PC-3 (cell line): Measurements from ENCODE around the gene DHDDS.

Experiments used
- EZH2phosphoT487 ChIP-seq: fragments of 300-600 bp; sonication (generic); IDR thresholded peaks from 2 replicates; pipeline ENCODE4 v1.6.1; 2018; ENCODE audit warnings: mild to moderate bottlenecking, antibody characterized with exemption, low read length, borderline replicate concordance
- TF ChIP-seq, protein P1 (sequence below): fragments of 300-600 bp; sonication (generic); conservative IDR thresholded peaks from 2 replicates; pipeline ENCODE4 v1.5.1; 2017; ENCODE audit warnings: antibody characterized with exemption, low read depth, mild to moderate bottlenecking, low read length

DNA sequence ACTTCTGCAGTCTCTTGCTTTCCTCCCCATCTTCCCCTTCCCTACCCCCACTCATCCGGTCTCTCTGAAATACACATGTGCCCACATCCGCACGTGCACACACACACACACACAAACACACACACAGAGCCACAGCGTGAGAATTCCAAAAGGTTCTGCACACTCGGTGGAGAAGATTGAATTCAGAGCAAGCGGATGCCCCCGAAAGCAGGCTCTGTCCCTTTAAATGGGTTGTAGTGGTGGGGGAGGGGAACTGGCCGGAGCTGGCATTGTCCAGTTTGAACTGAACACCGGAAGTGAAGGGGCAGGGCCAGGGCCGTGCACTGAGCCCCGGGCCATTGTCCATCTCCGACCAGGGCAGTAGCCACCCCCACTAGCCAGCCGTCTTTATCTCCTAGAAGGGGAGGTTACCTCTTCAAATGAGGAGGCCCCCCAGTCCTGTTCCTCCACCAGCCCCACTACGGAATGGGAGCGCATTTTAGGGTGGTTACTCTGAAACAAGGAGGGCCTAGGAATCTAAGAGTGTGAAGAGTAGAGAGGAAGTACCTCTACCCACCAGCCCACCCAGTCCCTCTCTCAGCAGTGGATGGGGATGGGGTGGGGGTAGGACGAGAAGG lies 22.8 kb upstream of the DHDDS start:
- TF ChIP-seq, protein P1, sequence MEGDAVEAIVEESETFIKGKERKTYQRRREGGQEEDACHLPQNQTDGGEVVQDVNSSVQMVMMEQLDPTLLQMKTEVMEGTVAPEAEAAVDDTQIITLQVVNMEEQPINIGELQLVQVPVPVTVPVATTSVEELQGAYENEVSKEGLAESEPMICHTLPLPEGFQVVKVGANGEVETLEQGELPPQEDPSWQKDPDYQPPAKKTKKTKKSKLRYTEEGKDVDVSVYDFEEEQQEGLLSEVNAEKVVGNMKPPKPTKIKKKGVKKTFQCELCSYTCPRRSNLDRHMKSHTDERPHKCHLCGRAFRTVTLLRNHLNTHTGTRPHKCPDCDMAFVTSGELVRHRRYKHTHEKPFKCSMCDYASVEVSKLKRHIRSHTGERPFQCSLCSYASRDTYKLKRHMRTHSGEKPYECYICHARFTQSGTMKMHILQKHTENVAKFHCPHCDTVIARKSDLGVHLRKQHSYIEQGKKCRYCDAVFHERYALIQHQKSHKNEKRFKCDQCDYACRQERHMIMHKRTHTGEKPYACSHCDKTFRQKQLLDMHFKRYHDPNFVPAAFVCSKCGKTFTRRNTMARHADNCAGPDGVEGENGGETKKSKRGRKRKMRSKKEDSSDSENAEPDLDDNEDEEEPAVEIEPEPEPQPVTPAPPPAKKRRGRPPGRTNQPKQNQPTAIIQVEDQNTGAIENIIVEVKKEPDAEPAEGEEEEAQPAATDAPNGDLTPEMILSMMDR: no peak
- TF ChIP-seq EZH2phosphoT487: no peak
